GM21717 (cell line): ENCODE results near the gene PRPF38A.

Source experiments
- ATAC-seq: cut with Tn5 transposase; IDR thresholded peaks from one replicate; pipeline ENCODE4 v1.9.1; 2021; ENCODE audit warnings: mild to moderate bottlenecking, moderate library complexity; ENCODE audit not compliant: unreplicated experiment

The PRPF38A gene

DNA sequence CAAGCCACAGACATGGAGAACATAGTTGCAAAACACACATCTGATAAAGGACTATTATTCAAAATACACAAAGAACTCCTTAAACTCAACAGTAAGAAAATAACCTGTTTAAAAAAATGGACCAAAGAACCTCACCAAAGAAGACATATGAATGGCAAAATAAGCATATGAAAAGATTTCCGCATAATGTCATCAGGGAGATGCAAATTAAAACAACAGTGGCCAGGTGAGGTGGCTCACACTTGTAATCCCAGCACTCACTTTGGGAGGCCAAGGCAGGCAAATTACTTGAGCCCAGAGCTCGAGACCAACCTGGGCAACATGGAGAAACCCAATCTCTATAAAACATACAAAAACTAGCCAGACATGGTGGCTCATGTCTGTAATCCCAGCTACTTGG lies 50.4 kb downstream of the PRPF38A start:
- ATAC-seq: no peak

DNA sequence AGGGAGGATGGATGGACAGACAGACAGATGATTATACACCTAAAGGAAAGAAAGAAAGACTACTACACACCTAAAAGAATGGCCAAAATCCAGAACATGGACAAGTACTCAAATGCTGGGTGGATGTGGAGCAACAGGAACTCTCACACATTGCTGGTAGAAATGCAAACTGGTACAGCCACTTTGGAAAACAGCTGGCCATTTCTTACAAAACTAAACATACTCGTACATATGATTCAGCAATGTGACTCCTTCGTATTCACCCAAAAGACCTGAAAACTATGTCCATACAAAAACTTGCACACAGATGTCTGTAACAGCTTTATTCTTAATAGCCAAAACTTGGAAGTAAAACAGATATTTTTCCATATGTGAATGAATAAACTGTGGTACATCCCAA lies 51.3 kb downstream of the PRPF38A start:
- ATAC-seq: no peak

DNA sequence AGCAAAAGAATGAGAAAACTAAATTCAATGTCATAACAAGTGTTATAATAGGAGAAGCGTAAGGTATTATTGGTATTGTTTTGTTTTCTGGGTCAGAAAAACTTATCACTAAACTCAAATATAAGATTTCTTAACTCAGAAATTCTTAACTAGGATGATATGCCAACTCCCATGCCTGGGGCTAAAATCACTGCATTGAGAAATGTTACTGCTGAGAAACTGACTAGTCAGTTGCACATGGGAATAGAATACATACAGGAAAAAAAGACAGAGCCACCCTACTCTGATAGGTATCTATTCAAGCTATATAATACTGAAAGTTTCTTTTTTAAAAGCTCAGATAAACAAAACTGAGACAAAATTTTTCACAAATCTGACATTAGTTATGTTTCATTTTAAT lies 56.3 kb downstream of the PRPF38A start:
- no peak for ATAC-seq

DNA sequence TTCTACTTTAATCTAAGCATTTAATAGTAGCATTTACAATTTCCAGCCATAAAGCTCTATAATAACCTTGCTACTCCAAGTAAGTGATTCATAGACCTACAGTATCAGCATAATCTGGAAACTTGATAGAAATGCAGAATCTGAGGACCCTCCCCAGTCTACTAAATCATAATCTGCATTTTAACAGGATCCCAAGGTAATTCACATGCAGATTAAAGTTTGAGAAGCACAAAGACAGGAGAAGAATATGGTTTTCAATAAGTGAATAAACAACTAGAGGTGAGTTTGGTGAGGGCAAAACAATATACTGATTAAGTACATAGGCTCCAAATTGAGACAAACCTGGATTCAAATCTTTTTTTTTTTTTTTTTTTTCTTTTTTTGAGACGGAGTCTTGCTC lies 57.4 kb downstream of the PRPF38A start:
- no peak for ATAC-seq

DNA sequence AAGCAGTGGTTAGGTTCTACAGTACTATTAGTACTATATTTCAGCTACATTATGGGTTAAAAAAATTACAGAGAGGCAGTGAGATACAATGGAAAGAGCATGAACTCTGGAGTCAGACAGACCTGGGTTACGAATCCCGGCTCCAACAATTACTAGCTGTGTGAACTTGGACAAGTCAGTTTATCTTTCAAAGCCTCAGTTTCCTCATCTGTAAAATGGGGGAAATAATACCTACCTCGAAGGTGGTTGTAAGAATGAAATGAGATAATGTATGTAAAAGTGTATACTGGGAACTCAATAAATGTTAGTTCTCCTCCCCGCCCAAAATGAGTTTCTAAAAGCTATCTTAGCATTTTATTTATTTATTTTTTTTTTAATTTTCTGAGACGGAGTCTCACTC lies 59.5 kb downstream of the PRPF38A start:
- ATAC-seq: no peak

DNA sequence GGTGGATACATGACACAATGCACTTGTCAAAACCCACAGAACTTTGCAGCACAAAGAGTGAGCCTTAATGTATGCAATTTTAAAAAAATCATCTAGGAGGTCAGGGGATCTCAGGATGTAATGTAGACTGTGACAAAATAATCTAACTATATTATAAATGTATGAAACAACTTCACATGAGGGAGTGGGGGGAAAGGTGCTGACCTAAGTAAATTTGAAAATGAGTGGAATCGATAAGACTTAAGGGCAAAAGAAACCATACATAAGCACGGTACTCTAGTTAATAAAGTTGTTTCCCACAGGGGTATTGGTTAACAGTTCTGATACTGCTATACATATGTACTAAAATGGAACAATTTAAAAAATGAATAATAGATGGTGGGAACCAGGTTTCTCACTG lies 64.7 kb downstream of the PRPF38A start:
- no peak for ATAC-seq
